Hematopoietic multipotent progenitor cell treated with erythropoietin and hydrocortisone succinate and interleukin-3 and kit ligand, for 6 days (in vitro differentiated cells): ENCODE measurements around the gene NDST4.

ENCODE experiments used
- DNase-seq: peaks from one replicate; pipeline ENCODE4 v3.0.0-alpha.2; 2015

The NDST4 gene

DNA sequence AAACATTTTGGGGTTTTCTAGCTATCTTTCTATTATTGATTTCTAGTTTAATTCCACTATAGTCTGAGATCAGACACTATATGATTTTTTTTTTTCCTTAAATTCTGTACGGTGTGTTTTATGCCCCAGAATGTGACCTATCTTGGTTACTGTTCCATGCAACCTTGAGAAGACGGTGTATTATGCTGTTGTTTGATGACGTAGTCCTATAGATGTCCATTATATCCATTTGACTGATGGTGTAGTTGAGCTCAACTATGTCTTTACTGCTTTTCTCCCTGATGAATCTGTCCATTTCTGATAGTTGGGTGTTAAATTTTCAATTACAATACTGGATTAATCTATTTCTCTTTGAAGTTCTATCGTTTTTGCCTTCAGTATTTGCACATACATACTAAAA lies 212.5 kb downstream of the NDST4 start:
- no peak for DNase-seq

- DNase-seq, result no peak
Measured at GRCh38 chr4:114890773-114891172, 222.6 kb downstream of the NDST4 start.

DNA sequence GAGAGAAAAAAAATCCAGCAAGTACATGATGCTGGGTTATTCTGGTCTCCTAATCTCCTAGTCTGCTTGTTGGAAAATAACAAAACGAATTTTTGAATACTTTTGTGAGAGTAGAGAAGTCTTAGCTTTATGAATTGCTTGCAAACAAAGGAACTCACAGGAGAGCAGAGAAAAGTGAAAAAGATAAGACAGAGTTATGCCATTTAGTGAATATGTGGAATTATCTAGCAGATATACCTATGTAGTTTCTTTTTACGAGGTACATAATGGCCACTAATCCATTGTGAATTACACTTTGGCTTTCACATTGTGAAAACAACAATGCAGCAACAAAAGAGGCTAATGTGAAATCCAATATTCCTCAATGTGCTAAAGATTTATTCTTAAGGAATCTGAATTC lies 226.7 kb downstream of the NDST4 start:
- DNase-seq, result no peak

- no peak for DNase-seq
Measured at GRCh38 chr4:114883641-114884040, 229.8 kb downstream of the NDST4 start.

DNA sequence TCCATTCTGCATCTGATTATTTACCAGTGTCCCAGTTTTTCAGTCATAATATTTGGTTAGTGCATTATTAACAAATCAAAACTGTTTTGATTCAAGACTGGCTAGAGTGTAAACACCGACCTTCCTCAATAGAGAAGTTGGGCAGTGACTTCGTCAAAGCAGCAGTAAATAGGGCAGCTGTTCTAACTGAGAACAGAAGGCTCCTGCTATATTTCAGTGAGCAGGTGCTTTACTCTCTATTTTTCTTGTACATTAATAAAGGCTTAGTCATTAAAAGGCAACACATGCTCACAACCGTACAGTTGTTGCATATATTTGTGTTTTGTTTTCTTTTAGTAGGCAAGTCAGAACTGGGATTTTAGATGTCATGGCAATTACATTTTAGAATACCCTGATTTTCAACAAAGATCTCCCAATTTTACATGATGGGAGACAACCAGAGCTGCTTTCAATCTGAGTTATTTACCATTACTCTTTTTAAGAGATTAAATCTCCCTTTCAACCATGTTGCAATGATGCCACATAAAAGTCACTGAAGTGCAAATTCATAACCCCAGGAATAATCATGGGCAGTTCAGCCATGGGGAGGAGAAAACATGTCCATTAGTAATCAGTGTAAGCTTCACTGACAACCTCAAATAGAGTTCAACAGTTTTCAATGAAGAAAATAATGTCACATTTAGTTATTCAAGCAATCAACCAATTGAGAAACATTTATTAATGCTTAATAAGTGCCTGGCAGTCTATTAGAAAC lies 233.3 kb downstream of the NDST4 start:
- no peak for DNase-seq

DNA sequence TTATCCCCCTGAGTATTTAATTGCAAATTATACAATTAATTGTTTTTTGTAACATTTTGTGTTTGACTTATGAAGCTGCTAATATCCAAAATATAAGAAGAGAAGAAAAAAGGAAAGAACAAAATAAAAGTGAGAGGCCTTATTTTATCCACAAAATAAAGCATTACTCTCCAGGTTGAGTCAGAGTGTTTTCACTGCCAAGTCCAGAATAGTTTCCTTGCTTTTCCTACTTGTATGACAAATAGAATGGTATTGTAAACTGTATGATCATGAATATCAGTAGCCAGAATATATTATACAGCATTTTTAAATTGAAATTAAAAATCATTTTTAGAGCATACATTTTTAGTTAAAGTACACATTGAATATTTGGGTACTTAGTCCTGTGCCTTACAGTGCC lies 237.8 kb downstream of the NDST4 start:
- no peak for DNase-seq

- no peak for DNase-seq
Measured at GRCh38 chr4:114874321-114874720, 239.1 kb downstream of the NDST4 start.

DNA sequence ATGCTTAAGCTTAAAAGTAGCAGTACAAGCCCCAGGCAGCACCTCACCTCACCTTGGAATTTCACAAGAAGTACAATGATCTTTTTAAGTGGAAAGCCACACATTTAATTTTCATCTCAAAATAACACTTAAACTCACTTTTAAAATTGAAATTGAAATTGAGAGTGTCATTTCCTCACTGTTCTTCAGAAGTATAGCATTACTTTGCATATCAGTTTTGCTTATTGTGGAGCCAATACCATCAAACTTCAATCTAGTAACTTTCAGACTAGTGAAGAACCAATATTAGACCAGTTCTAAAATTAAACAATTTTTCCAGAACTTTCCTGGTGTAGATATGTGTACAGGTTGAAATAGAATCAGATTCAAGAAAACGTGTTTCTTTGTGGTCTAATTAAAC lies 242.4 kb downstream of the NDST4 start:
- no peak for DNase-seq

GRCh38 chr4:114866901-114867670 lies 246.3 kb downstream of the NDST4 start:
- no peak for DNase-seq

DNA sequence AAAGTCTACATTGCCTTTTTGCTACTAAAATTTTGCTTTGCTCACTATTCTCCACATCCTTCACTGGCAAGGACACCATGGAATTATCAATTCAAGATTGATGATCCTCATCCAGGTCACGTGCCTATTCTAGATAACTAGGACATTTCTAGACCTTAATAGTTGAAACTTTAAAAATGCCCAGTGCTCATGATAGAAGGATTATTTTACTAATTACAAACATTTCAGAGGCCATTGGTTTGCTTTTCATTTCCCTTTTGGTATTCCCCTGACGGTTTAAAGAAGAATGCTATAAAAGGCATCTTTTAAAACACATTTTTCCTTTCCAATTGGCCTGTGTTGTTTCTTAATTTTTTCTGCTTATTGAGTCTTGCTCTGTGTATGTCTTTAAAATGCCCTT lies 249.4 kb downstream of the NDST4 start:
- no peak for DNase-seq

GRCh38 chr4:114860786-114861185 lies 252.6 kb downstream of the NDST4 start:
- no peak for DNase-seq

- no peak for DNase-seq
Measured at GRCh38 chr4:114857831-114858230, 255.6 kb downstream of the NDST4 start.

DNA sequence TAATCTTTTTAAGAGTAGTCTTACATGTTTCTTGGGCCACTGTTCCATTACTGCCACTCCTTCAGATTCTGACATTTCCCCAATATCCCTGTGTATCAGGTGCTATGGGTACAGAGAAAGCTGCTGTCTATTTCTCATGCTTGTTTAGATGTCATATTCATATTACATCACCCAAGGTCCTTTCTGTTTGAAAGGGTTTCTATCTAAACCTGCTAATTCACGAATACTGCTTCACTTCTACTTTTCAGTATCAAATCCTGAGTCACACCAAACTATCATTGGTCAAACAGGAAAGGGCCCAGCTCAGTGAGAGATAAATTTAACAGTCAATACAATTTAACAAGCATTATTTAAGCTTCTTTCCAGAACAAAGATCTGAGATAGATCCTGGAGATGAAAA lies 273.4 kb downstream of the NDST4 start:
- no peak for DNase-seq

DNA sequence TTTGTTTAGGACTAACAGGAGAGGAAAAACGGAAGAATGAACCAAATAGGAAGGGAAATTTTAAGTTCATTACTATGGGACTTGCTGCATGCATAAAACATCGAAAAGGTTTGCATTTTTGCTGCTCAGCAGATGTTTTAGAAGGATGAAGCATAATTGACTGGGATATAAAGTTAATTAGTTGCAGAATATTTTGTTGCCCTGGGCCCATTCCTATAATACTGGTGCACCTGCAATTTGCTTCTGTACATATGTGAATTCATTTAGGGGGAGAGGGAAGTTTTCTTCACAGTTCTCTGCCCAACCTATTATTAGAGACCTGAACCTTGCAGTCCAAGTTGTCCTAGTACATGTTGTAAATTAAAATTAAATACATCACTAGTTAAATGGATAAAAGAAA lies 282.8 kb downstream of the NDST4 start:
- no peak for DNase-seq

- DNase-seq, result no peak
Measured at GRCh38 chr4:114827651-114828050, 285.8 kb downstream of the NDST4 start.

DNA sequence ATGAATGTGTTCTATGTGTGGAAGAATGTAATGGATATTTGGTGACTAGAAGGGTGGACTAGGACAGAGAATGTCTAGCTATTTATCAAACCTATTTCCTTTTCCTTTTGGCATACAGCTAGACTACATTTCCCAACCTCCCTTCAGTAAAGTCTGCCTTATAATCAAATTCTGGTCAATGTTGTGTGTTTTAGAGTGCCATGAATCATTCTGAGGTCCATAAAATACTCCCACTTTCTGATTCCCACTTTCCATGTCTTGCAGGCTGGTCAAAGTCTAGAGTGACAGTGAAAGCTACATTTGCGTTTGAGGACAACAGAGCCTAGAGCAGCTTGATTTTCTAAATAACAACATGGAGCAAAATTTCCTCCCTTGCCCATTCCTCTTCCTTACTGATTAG lies 297.7 kb downstream of the NDST4 start:
- DNase-seq, result no peak

DNA sequence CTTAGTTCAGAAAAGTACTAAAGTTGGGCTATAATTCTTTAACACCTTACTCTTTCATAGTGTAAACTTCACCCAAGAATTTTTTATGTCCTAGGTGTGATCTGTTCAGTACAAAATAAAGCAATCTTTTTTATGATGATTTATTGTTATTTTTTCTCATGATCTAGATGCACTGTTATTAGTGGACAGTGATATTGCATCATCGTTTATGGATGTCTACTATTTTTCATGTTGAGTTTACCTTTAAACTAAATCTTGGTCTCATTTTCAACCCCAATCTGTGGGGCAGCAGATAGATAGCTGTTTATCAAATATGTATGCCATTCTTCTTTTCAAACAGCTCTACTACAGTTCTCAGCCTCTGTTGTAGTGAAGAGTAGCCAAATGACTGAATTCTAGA lies 299.5 kb downstream of the NDST4 start:
- no peak for DNase-seq

DNA sequence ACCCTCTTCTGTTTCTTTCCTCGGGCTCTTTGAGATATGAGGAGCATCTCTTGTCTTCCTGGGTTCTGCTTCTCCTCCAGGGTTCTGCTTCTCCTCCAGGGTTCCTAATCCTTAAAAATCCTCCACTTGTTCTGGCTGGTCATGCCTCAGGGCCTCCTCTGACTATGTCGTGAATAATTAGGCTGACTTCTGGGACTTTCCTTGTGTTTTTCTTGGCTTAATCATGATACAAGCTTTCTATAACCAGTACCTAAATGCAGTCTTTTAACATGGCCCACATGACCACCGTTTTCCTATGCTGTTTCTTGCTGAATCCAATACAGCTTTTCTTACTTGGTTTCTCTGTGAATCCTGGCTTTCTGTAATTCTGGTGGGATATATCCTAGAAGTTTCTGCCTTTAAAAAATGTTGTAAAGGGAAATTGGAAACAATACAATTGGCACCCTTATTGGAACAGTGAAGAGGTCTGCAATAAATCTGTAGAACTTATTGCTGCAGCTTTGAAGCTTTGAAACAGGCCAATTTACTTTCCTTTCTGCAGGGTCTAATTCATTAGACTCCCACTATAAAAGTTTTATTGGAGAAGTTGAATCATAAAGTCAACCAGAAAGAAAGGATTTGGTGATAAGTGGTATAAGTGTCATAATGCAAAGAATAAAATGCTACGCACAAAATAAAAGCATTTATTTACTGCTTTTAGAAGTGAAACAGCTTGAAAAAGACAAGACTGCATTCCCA lies 301.7 kb downstream of the NDST4 start:
- DNase-seq, result no peak

DNA sequence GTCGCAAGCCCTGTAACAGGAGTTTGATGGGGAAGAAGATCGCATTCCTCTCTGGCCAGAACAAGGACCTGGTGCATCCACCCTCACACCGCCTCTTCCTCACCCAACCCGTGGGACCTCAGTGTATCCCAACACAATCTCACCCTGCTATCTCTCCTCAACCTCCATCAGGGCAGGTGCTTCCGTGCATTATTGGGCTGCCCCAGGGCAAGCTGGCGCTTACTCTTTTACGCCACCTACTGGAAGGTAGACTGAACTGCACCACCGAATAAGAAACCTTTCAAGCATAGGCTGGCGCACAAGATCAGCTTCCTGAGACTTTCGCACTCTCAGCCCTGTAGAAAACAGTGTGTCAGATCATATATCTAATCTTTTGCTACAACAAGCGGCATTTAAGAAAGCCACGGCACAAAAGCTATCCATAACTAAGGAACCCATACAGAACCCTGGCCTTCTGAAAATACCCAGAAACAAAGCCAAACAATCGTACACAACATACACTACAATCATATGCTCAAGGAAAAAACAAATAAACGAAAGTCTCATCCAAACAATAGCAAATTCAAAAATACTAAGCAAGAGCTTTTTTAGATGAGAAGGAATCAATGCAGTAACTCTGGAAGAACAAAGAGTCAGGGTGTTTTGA lies 305.5 kb downstream of the NDST4 start:
- peak; percentile 65 for DNase-seq

DNA sequence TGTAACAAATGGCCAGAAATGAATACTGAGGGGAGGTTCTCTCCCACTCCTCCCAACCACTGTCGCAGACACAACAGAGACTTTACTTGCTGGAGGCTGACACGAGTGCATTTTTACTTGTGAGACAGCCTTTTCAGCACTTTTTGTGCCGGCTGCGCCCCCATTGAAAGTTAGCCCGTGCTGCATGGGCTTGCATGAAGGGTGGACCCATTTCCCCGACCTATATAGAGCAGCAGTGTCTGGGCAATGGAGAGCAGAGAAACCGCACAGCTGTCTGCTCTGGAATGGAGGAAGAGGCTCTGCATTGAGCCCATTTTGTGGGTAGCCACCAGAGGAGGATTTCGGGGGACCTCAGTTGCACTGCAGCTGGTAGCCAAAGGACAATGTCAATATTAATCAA lies 306.1 kb downstream of the NDST4 start:
- no peak for DNase-seq

DNA sequence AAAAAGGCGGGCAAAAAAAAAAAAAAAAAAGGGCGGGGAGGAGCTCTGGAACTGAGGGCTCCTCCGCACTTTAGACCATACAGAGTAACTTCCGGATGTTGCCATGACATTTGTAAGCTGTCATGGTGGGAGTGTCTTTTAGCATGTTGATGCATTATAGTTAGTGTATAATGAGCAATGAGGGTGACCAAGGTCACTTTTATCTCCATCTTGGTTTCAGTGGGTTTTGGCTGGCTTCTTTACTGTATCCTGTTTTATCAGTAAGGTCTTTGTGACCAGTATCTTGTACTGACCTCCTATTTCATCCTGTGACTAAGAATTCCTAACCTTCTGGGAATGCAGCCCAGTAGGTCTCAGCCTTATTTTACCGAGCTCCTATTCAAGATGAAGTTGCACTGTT lies 321.4 kb downstream of the NDST4 start:
- DNase-seq, result no peak

DNA sequence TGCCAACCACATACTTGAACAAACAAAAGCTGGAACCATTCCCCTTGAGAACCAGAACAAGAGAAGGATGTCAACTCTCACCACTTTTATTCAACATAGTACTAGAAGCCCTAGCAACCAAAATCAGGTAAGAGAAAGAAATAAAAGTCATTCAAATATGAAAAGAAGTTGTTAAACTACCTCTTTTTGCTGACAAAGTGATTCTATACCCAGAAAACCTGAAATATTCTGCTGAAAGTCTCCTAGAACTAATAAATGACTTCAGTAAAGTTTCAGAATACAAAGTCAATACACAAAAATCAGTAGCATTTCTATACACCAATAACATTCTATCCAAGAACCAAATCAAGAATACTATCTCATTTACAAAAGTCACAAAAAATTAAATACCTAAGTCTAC lies 327.9 kb downstream of the NDST4 start:
- DNase-seq, result no peak

DNA sequence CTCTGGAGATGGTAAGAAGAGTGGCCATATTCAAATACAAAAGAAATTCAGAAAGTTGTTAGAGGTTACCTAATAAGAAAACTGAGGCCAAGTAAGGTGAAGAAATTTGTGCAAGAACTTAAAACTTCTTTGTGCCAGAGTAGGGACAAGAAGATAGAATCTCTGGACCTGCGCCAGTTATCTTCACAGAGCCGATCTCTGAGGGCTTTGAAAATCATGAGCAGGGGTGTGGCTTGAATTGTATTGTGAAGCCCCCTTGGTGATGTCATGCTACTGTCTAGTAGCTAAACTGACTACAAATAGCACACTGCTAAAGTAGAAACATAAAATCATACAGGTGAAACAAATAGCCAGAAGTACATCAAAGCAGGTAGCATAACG lies 330.2 kb downstream of the NDST4 start:
- DNase-seq, result no peak
